ENCODE results near the gene DLG2.

- TF ChIP-seq MYC (IDR thresholded peaks at IDR 0.05; ENCODE audit: low read depth, low read length) (no peak), MYC (CRISPR knock-in tag; IDR thresholded peaks at IDR 0.05; ENCODE audit: borderline replicate concordance, low read depth) (no peak), POLR2AphosphoS5 (IDR thresholded peaks at IDR 0.05; ENCODE audit: control insufficient read depth, insufficient read depth, low read depth, low read length) (no peak)
Measured at GRCh38 chr11:85526564-85526963, 100.6 kb downstream of the DLG2 start.

Measured in K562 (cell line).